HG02970 (cell line): Measurements from ENCODE around the gene PDE3B.
A peak's percentile ranks its signal among the peaks of the same experiment; 100 is the strongest.
"Not testable (repeated sequence)": the region's sequence is repeated elsewhere in the genome, so short reads cannot be mapped to it uniquely, and the experiment has no call there.

Experiments used
- ATAC-seq: cut with Tn5 transposase; IDR thresholded peaks from one replicate; pipeline ENCODE4 v1.9.1; 2021; ENCODE audit warnings: mild to moderate bottlenecking, moderate library complexity, moderate number of reproducible peaks; ENCODE audit not compliant: unreplicated experiment, low FRiP score

PDE3B gene

DNA sequence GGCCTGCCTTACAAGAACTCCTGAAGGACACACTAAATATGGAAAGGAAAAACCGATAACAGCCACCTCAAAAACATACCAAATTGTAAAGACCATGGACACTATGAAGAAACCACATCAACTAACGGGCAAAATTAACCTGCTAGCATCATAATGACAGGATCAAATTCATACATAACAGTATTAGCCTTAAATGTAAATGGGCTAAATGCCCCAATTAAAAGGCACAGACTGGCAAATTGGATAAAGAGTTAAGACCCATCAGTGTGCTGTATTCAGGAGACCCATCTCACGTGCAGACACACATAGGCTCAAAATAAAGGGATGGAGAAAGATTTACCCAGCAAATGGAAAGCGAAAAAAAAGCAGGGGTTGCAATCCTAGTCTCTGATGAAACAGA, 220.2 kb downstream of the PDE3B start:
- ATAC-seq = not testable (repeated sequence)

DNA sequence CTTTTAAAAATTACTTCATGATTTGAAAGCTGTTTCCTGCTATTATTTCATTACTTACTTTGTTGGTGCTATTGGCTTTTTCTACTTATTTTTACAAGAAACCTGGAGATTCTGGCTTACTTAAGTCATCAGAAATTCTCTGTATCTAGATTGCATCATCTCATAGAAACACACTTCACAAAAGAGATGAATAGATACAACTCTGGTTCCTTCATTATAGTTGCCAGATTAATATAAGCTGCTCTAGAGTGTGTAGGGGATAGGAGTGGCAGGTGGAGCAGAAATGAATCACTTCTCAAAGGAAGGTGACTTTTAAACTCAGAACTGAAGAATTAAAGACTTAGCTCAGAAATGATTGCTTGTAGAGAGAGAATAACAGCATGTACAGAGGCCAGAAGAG, 228.4 kb downstream of the PDE3B start:
- ATAC-seq = no peak

DNA sequence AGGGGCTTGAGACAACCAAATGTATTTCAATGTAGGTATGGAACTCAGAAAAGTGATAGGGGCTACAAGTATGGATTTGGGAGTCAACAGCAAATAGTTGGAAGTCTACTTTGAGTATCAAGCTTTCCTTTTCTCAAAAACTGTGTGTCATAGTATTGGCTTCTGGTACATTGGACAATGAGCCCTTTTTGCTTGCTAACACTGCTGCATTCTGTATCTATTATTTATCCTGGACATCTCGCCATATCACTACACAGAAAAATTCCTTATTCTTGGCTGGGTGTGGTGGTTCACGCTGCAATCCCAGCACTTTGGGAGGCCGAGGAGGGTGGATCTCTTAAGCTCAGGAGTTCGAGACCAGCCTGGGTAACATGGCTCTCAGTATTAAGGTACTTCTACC, 230.0 kb downstream of the PDE3B start:
- no peak for ATAC-seq

DNA sequence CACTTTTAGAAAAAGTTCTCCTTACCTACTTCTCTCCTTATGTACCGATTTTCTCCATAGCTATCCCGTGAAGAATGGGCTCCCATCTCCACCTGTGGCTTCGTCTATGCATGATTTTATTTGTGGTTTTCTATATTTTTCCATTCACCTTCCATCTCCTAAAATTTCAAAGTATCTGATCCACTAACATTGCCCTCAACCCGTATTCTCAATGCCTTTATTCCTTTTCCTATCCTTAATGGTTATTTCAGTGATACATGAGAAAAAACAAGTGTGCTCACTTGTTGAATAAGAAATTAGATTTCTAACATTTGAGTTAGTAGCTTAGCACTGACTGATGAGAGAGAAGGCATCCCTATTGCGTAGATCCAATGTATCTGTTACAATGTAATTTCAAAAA, 231.6 kb downstream of the PDE3B start:
- ATAC-seq = no peak

DNA sequence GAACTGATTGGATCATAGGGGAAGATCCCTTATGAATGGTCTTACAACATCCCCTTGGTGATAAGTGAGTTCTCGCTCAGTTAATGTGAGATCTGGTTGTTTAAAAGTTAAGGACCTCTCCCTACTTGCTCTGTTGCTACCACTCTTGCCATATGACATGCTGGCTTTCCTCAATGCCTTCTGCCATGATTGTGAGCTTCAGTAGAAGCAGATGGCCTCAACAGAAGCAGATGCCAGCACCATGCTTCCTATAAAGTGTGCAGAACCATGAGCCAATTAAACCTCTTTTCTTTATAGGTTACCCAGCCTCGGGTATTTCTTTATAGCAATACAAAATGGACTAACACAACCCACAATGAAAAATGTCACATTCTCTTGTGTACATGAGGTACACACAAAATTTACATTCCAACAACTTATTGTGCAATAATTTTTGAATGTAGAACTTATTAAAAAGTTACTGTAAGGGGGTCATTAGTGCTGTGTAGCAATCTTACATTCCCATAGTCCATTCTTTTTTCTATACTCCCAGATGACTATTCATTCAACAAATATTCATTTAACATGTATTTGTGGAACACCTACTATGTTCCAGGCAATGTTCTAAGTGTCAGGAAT, 238.1 kb downstream of the PDE3B start:
- ATAC-seq = no peak

DNA sequence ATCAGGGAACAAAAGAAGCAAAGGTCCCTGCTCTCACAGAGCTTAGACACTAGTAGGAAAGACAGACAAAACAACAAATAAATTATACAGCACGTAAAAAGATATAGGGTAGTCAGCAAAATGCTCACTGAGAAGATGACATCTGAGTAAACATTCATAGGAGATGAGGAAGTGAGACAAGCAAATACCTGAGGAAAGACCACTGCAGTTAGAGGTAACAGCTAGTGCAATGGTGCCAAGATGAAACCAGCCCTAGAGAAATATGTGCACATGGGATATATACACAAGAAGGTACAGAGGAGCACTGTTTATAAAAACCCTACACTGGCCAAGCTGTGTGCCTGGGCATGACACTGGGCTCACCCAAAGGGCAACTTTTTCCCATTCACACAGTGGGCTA, 238.6 kb downstream of the PDE3B start:
- no peak for ATAC-seq

DNA sequence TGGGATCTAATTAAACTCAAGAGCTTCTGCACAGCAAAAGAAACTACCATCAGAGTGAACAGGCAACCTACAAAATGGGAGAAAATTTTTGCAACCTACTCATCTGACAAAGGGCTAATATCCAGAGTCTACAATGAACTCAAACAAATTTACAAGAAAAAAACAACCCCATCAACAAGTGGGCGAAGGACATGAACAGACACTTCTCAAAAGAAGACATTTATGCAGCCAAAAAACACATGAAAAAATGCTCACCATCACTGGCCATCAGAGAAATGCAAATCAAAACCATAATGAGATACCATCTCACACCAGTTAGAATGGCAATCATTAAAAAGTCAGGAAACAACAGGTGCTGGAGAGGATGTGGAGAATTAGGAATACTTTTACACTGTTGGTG, 240.1 kb downstream of the PDE3B start:
- ATAC-seq = not testable (repeated sequence)

DNA sequence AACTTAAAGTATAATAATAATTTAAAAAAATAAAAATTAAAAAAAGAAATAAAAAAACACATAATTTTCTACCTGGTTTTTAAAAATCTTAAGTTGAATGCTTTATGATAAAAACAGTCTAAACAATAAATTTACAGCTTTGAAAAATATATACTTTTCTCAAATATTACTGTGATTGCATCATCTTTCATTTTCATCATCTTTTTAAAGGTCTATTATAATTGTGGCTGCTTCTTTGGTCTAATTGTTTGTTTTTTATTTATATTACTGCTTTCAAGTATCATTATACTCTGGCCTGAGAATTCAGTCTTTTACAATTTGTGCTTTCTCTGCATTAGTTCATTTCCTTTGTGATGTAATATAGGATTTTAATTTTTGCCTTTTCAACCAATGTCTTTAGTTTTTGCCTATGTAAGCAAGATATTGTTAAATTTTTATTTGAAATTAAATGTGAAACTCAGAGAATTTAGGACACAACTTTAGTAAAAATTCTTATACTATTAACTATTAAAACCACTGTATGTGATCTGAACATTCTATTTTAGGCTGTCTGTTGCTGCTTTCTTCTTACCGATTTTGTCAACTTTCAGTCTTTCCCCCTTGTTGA, 241.2 kb downstream of the PDE3B start:
- no peak for ATAC-seq

DNA sequence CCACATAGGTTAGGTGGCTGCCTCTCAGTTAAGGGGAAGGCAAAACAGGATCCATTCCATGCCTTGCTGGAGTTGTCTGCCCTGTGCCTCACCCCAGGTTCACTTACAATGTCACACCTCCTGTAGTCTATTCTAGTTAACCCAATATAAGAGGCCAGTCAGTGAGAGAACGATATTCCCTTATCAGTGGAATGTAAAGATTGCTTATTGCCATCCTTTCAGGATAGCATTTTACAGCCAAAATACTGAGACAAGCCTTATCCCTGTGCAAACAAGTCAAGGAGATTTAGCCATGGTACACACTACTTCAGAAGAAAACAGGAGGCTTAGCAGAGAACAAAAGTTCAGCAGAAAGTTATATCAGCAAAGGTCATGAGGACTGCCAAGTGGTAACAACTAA, 242.9 kb downstream of the PDE3B start:
- ATAC-seq = no peak

DNA sequence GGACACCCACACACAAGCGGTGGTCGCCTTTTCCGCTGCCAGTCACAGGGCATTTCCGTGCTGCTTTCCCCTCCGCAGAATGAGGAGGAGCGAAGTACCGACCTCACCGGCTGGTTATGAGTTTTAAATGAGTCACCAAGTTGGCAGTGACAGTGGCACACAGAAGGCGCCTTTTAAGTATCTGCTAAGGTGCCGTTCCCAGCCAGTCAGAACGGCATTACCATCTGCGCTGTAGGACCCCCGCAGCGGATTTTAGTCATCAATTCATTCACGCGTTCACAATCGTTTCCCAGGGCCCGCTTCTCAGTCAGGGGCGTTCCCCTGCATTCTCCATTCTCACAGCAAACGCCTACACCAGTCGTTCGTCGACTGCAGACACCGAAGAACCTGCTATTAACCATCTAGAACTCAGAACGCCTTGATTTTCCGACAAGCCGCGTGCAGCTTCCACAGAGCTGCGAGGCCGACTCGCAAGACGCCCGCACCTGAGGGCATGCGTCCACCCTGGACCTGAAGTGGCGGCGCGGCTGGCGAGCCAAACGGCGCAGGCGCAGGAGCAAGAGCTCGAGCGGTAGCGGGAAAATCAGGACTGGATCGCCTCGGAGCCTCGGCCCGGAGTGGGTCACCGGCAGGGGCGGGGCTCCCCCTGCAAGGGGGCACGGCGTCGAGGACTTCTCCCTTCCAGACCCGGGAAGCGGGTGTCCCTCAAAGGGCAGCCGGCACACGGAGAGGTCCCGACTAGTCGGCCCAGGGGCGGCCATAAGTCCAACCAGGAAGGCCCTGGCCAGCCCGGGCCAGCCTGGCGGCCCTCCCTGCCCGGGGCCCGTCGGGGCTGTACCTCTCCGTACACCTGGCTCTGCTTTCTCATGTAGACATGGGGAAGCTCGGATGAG, 247.8 kb downstream of the PDE3B start:
- ATAC-seq = peak; percentile 74

DNA sequence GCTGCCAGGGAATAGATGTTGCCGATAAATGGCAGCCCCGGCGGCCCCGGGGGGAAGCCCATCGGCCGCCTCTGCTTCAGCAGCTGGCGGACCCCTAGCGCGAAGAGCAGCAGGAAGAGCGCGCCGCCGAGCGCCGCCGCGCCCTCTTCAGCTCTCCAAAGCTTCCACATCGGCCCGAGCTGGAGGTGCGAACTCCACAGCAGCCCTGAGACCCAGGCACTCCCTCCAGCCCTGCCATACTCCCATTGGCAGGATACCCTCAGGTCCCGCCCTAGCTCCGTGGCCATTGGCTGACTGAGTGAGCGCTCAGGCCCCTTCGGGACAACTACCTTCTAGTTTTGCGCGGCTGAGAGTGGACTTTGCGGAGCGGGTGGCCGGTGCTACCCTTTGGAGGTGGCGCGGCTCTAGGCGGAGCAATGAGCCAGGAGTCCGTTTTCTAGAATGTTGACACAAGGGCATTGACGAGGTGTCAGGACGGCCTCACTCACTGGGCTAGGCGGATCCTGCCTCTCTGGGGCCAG, 248.5 kb downstream of the PDE3B start, which contains the start of gene CYP2R1:
Gene CYP2R1 (minus strand): TSS at position 196 of the 521 bp plus-strand sequence. CDS start 26 bp downstream, at position 170.
- ATAC-seq = peak; percentile 97

DNA sequence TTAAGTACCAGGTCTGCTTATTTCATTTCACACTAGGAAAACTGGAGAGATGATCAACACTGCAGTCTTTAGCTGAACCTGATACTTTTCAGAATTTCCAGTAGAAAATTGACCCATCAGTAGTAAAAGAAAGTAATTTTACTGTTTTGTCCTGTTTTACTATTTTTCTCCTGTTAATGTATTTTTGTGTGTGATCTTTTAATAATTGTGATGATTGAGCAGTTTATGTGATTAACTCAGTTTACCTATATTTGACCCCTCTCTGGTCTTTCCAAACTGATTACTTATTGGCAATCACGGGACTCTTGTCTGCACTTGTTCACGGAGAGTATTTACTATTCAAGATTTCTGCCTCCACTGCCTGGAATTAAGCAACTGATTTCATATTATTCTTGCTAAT, 249.0 kb downstream of the PDE3B start:
- no peak for ATAC-seq

DNA sequence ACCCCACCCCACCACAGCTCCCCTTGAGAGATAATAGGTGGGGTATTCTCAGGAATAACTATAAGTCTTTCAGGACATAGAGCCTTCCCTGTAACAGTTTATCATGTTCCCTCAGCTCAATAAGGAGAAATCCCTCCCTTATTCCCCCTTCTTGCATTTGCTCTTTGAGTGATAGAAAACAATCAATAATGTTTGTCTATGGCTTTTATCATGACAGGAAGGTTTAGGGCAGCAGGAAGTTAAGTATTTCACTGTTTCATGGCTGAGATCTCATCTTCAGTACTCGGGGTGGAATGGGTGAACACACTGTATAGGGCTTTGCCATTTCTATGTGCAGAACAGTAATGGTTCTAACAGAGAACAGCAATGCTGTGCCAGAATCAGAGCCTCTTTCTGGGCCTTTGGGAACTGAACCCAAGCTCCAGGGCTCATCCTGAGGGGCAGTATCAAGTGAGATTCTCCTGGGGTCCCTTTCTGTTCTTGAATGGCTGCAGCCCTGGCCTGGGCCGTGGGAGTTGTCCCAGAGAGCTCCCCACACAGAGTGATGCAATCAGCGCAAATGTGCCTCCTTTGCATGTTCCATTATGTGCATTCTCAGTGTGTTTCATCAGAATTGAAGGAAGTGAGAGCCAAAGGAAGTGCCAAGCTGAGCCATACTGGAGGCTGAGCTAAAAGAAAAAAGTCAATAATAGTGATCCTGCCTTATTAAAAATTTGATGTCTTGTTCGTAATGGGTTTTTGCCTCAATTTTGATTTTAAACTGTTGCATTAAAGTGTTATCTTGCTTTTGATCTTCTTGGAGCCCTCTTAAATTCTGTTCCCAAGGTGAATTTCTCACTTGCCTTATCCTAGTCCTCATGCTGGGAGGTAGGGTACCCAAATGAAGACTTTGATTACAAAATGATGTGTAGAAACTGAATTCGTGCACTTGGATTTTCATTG, 251.3 kb downstream of the PDE3B start:
- ATAC-seq = no peak

DNA sequence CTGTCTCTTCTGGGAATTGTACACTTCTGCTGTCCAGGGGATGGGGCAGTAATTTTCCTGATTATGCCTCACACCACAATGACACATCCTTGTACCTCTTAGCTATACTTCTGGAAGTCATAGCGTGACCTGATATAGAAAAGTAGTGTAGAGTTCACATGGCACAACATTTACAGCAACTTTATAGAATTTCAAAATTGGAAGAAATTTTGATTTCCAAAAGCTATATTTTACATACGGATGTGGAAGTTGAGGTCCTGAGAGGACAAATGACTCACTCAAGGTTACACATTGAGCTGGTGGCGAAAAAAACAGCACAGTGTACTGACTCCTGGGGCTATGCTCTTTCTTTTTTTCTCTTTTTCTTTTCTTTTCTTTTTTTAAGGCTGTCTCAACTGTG, 254.8 kb downstream of the PDE3B start:
- no peak for ATAC-seq

DNA sequence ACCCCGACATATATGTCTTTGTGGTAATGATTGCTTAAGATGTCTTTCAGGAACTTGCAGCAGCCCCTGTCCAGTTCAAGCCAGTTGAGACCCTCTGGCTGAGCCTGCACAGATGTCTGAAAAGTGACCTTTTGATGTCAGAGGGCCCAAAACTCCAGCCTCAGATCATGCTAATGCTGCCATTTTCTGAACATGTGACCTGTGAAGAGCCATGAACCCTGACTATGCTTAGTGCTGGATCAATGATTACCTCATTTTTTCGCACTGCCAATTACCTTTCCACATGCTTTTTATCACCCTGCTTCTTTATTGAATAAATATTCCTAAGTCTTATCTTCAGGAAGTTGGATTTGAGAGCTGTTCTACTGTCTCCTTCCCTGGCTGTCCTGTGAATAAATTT, 255.3 kb downstream of the PDE3B start:
- no peak for ATAC-seq

DNA sequence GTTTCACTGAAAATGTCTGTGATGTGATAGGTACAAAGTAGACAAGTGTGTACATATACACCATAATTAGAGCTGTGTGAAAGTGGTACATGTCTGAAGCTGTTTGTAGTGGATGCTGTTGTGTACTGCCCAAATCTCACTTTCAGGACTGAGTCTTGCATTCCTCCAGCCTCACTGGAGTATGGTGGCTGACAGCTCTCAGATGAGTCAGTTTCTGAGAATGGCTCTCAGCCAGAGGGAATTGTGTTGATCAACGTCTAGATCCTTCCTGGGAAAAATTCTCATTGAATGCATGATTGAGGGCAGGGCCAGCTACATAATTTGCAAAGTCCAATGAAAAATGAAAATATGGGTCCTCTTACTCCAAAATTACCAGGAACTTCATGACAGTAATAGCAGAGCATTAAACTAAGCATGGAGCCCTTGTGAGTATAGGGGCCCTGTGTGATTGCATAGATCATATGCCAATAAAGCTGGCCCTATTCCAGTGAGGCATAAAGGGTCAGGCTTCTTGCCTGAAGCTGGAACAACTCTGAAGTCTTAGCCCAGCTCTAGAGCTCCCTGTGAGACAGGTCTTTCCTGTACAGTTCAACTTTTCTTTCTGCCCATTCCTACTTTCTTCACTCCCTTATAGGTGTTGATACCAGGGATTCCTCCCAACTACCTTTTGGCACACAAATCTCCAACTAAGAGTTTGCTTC, 259.2 kb downstream of the PDE3B start:
- no peak for ATAC-seq

DNA sequence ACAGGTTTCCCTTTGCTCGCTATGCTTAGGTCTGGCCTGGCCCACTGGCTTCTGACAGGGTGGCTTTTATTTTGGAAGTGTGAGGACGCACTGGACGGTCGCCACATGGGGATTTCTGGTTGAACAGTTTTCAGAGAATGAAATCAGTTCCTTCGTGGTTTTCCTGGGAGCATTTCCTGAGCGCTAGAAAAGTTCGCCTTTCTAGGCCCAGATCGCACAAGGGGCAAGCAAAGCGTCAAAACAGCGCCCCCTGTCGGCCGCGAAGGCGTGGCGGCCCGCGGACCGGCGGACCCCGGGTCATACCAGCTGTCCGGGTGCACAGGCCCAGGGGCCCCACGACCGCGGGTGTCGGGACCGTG, 261.1 kb downstream of the PDE3B start:
- no peak for ATAC-seq

DNA sequence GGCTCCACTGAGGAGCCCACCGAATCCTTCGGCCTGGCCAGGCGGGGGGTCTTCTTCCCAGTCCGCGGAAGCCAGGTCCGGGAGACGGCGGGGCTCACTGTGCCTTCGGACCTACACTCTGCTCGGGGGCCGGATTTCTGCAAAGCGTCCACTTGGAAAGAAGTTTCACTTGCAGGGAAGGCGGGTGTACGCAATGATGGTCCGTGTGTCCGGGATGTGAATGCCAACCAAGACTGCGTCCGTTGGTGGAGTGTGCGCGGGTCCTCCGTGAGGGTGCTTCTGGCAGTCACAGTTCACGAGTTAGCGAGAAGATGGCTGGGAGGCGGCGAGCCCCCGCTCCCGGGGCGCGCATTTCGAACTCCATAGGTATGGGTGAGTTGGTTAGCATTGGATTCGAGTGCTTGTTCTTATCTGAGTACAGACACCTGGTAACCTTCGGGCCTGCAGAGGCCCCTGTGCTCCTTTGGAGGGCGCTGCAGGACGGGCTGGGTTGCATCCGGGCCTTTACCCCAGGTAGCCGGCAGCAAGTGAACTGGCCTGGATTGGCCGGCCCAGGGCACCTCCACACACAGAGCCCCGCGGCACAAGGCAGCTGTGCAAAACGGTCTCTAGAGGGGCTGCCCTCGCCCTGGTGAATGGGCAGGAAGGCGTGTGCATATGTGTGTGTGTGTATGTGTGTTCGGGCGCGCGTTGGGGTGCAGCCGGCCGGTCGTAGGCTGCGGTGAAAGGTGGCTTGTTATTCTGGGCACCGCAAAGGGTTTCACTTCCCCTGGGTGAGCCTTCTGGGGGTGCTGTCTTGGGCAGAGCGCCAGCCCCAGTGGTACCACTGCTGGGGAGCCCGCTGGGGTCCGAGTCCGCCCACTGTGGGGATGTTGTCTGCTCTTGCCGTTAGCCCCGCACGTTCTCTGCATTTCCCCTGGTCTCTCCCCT, 261.8 kb downstream of the PDE3B start:
- peak; percentile 52 for ATAC-seq

DNA sequence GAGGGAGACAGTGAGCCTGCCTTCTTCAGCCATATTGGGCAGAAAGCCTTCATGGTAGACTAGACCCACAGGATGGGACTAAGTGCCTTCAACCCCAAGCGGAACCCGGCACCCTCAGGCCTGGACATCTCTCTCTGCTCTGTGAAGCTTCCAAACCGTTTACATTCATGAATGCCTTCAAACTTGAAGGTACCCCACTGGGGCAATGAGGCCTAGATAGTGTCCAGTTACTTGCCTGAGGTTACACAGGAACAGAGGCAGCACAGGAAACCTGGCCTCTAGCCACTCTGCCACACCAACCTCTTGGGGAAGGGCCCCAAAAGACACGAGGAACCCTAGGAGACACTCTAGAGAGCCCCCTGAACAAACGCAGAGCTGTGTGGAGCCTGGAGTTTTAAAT, 263.0 kb downstream of the PDE3B start:
- ATAC-seq = no peak
